HAP-1 (cell line): Measurements from ENCODE around the gene SPATS1.

ENCODE experiments used
- DNase-seq, 2 experiments: peaks; one replicate each; pipeline ENCODE4 v3.0.0-alpha.2; 2016 to 2020; ENCODE audit warnings: low spot score in 2 of 2
- H3K27me3 ChIP-seq: fragments of 250-450 bp; sonication (Bioruptor Pico); 2 replicates; pipeline ENCODE4 v1.5.1; 2020; ENCODE audit warnings: low read depth, mild to moderate bottlenecking, moderate library complexity
- H3K36me3 ChIP-seq: fragments of 250-450 bp; sonication (Bioruptor Pico); replicated peaks from 2 replicates; pipeline ENCODE4 v1.5.1; 2020; ENCODE audit warnings: mild to moderate bottlenecking
- H3K4me1 ChIP-seq: fragments of 250-450 bp; sonication (Bioruptor Pico); 2 replicates; pipeline ENCODE4 v1.5.1; 2020; ENCODE audit warnings: mild to moderate bottlenecking
- H3K4me3 ChIP-seq: fragments of 250-450 bp; sonication (Bioruptor Pico); 2 replicates; pipeline ENCODE4 v1.5.1; 2020; ENCODE audit warnings: mild to moderate bottlenecking, moderate library complexity
- H3K9me3 ChIP-seq: fragments of 250-450 bp; sonication (Bioruptor Pico); 2 replicates; pipeline ENCODE4 v1.5.1; 2020; ENCODE audit warnings: mild to moderate bottlenecking, moderate library complexity
- in situ Hi-C: fragments of 300-500 bp; cut with MboI; formaldehyde crosslinking; loops from 3 replicates; pipeline ENCODE4 v1.14.3; 2020; ENCODE audit warnings: low sequenced_read_pairs, inconsistent platforms, mixed read lengths

Gene SPATS1

DNA sequence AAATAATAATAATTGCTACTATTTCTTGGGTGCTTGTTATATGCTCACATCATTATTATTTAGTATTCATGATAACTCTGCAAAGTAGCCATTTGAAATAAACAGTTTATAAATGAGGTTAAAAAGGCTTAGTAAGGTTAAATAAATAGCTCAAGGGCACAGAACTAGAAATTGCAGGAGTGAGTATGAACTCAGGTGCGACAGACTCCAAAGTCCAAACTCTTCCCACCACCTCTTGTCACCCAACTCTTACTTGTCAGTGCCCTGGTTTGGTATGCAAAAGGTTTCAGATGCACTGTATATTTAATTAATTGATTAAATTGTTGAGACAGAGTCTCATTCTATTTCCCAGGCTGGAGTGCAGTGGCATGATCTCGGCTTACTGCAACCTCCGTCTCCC is 24.3 kb downstream of the SPATS1 start:
- Histone ChIP-seq H3K4me3 (no peak overlapping the region), H3K36me3 (no peaks in the 10 kb centered on the region), H3K4me1 (peaks cover 21% of the 10 kb centered on the region), H3K9me3 (no peaks in the 10 kb centered on the region), H3K27me3 (no peaks in the 10 kb centered on the region; the same call in 1 of the 2 replicates)
- in situ Hi-C loops: no loop called here
- no peak for DNase-seq

- H3K27me3 ChIP-seq: no peaks in the 10 kb centered on the region; the same call in 1 of the 2 replicates
- no peaks in the 10 kb centered on the region for H3K36me3 ChIP-seq
- in situ Hi-C loops: no loop called here
- H3K9me3 ChIP-seq: no peaks in the 10 kb centered on the region
- H3K4me1 ChIP-seq: peaks cover 12% of the 10 kb centered on the region
- no peak for DNase-seq
- H3K4me3 ChIP-seq: no peak overlapping the region
Measured at GRCh38 chr6:44367681-44368080, 25.2 kb downstream of the SPATS1 start.

GRCh38 chr6:44373051-44373450 is 30.6 kb downstream of the SPATS1 start:
- in situ Hi-C loops: no loop called here
- Histone ChIP-seq H3K36me3 (no peaks in the 10 kb centered on the region), H3K27me3 (no peaks in the 10 kb centered on the region), H3K9me3 (no peaks in the 10 kb centered on the region), H3K4me1 (peaks cover 12% of the 10 kb centered on the region), H3K4me3 (no peak overlapping the region)
- DNase-seq: no peak

GRCh38 chr6:44373787-44374186 is 31.3 kb downstream of the SPATS1 start:
- in situ Hi-C loops: no loop called here
- H3K4me1 ChIP-seq: peaks cover 12% of the 10 kb centered on the region
- H3K36me3 ChIP-seq: no peaks in the 10 kb centered on the region
- no peak overlapping the region for H3K4me3 ChIP-seq
- no peaks in the 10 kb centered on the region for H3K27me3 ChIP-seq
- no peaks in the 10 kb centered on the region for H3K9me3 ChIP-seq
- DNase-seq: no peak

- Histone ChIP-seq H3K9me3 (no peaks in the 10 kb centered on the region), H3K4me1 (peaks cover 12% of the 10 kb centered on the region), H3K36me3 (no peaks in the 10 kb centered on the region), H3K27me3 (no peaks in the 10 kb centered on the region), H3K4me3 (no peak overlapping the region)
- no peak for DNase-seq
- in situ Hi-C loops: no loop called here
Measured at GRCh38 chr6:44375071-44375470, 32.6 kb downstream of the SPATS1 start.

DNA sequence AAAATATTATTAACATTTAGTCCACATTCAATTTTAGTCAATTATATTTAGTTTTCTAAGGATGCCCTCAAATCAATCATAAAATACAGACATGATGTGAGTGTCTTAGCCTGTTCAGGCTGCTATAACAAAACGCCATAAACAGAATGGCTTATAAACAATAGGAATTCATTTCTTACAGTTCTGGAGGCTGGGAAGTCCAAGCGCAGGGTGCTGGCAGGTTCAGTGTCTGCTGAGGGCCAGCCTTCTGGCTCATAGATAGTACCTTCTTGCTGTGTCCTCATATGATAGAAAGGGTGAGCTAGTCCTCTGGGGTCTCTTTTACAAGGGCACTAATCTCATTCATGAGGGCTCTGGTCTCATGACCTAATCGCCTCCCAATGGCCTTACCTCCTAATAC is 35.0 kb downstream of the SPATS1 start:
- no peaks in the 10 kb centered on the region; the same call in 1 of the 2 replicates for H3K4me1 ChIP-seq
- no peaks in the 10 kb centered on the region for H3K9me3 ChIP-seq
- H3K36me3 ChIP-seq: no peaks in the 10 kb centered on the region
- no peaks in the 10 kb centered on the region for H3K27me3 ChIP-seq
- in situ Hi-C loops: no loop called here
- no peak for DNase-seq
- H3K4me3 ChIP-seq: no peak overlapping the region

DNA sequence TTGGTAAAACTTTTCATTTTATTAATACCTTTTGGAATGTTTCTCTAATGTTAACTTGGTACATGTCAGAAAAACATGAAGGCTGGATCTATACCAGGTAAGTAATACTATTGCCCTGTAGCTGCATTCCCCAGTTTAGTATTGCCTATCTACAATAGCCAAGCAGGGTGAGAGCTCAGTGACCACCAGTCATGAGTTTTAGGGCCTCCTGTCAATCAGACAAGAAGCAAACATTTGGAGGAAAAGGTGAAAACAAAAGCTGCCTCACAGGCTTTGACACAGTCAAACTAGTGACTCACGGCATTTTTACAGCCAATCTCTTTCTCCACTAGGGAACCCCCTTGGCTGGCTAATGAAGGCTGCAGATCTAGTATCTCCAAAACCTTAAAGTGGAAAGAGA is 35.5 kb downstream of the SPATS1 start:
- no peak for DNase-seq
- H3K27me3 ChIP-seq: no peaks in the 10 kb centered on the region
- no peaks in the 10 kb centered on the region; the same call in 1 of the 2 replicates for H3K4me1 ChIP-seq
- H3K9me3 ChIP-seq: no peaks in the 10 kb centered on the region
- H3K4me3 ChIP-seq: no peak overlapping the region
- in situ Hi-C loops: no loop called here
- no peaks in the 10 kb centered on the region for H3K36me3 ChIP-seq

DNA sequence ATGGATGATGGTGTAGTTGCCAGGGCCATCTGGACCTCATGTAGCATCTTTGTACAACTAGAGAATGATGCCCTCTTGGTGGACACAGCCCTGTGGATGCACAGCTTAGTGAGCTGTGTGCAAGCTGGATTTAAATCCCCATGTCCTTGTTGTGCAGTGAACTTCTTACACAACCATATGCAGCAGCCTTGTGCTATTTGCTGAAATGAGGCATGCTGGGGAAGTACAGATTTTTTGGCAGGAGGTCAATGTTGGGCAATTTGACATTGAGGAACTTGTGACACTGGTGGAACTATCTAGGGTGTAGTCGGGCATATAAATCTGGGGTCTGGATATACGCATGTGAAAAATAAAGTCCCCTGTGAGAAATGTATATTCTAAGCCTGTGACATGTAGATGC is 39.3 kb downstream of the SPATS1 start:
- H3K27me3 ChIP-seq: no peaks in the 10 kb centered on the region
- H3K4me1 ChIP-seq: peaks cover 3% of the 10 kb centered on the region
- no peaks in the 10 kb centered on the region for H3K9me3 ChIP-seq
- no peak for DNase-seq
- no peak overlapping the region for H3K4me3 ChIP-seq
- H3K36me3 ChIP-seq: no peaks in the 10 kb centered on the region
- in situ Hi-C loops: no loop called here

DNA sequence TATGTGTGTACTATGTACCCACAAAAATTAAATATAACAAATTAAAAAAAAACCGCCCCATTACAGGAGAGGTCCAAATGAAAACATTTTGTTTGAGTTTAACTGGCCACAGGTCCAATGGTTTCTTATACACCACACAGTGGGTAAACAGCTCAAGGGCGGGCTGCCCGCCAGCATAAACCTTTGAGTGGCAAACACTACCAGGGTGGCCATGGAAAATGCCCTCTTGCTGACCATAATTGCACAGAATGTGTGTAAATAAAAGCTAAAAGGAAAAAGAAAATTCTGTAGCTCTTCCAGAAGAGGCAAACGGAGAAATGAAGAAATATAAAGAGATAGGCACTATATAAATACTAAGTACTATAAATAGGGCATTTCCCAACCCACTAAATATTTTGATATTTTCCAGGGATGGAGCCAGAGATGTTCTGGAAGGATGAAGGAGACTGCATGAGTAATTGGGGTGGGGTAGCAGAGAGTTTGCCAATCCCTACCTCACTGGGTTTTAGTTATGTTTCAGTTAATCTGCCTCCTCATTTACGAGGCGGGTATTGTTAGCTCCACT is 44.0 kb downstream of the SPATS1 start:
- H3K36me3 ChIP-seq: peaks cover 4% of the 10 kb centered on the region
- H3K9me3 ChIP-seq: no peaks in the 10 kb centered on the region
- no peaks in the 10 kb centered on the region for H3K27me3 ChIP-seq
- peaks cover 15% of the 10 kb centered on the region for H3K4me1 ChIP-seq
- no peak for DNase-seq
- in situ Hi-C loops: no loop called here
- H3K4me3 ChIP-seq: peak overlapping the region; percentile 79

GRCh38 chr6:44386929-44387345 is 44.5 kb downstream of the SPATS1 start:
- DNase-seq: no peak
- H3K4me1 ChIP-seq: peaks cover 15% of the 10 kb centered on the region
- H3K9me3 ChIP-seq: no peaks in the 10 kb centered on the region
- H3K36me3 ChIP-seq: peaks cover 9% of the 10 kb centered on the region
- no peaks in the 10 kb centered on the region for H3K27me3 ChIP-seq
- in situ Hi-C loops: no loop called here
- H3K4me3 ChIP-seq: peak overlapping the region; percentile 79

- H3K27me3 ChIP-seq: no peaks in the 10 kb centered on the region
- peak within 1 kb of the TSS; percentile 79 for H3K4me3 ChIP-seq
- peaks cover 15% of the 10 kb centered on the region for H3K36me3 ChIP-seq
- H3K9me3 ChIP-seq: no peaks in the 10 kb centered on the region
- DNase-seq: peak; percentile 98
- peaks cover 15% of the 10 kb centered on the region for H3K4me1 ChIP-seq
- in situ Hi-C loops: no loop called here
Measured at GRCh38 chr6:44387346-44388134, 45.1 kb downstream of the SPATS1 start, which contains the start of gene CDC5L. TSS of gene CDC5L (plus strand) at chr6:44387706. CDS start at chr6:44387824, 118 bp downstream.

DNA sequence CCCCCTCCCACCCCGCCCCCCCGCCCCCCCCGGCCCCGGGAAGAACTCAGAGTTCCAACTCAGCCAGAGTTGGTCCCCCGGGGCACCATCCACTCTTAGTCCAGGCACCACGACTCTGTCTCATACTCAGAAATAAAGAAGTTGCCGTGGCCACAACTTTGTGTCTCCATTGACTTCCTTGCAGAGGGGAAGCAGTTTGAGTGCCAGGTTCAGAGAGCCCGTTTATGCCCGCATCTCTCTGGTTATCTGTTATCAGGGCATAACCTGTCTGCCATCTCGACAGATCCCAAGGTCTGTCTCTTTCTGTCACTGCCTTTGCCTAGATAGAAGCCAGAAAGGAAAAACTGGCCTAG is 45.7 kb downstream of the SPATS1 start:
- Histone ChIP-seq H3K27me3 (no peaks in the 10 kb centered on the region), H3K36me3 (peaks cover 20% of the 10 kb centered on the region), H3K4me3 (peak overlapping the region; percentile 79), H3K9me3 (no peaks in the 10 kb centered on the region), H3K4me1 (peaks cover 15% of the 10 kb centered on the region)
- in situ Hi-C loops: no loop called here
- no peak for DNase-seq

DNA sequence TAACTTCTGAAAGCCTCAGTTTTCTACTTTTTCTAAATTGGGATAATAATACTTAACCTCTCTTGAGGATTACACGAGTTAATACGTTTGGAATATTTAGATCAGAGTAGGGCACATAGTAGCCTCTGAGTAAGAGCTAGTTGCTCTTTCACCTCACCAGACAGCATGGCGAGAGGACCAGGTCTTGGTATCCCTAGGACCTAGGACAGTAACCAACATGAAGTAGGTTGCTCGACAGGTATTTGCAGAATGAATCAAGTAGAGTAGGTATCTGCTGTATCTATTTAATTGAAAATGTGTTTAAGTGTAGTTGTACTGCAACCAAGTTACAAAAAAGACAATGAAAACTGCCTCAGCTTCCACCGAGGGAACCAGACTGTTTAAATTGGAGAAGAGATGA is 46.4 kb downstream of the SPATS1 start:
- in situ Hi-C loops: no loop called here
- Histone ChIP-seq H3K4me3 (peak overlapping the region; percentile 79), H3K9me3 (no peaks in the 10 kb centered on the region), H3K36me3 (peaks cover 28% of the 10 kb centered on the region), H3K27me3 (no peaks in the 10 kb centered on the region), H3K4me1 (peaks cover 15% of the 10 kb centered on the region)
- DNase-seq: no peak

DNA sequence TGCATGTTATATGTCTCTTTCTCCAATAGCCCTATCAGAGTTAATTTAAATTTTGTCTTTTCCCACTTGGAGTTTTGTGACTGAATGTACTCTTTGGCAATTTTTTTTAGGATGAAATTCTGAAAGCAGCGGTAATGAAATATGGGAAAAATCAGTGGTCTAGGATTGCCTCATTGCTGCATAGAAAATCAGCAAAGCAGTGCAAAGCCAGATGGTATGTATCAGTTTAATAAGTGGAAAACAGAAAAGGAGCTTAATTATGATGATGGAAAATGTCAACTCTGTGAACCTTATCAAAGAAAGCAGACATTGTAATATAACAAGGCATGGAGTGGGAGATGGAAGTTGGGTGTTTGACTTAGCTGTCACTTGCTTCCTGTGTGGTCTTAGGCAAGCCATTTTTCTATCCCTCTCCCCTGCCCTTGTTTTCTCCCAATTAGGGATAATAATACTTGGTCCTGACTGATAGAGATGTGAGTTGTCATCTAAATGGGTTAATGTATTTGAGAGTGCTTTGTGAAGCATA is 47.8 kb downstream of the SPATS1 start:
- H3K4me1 ChIP-seq: peaks cover 15% of the 10 kb centered on the region
- in situ Hi-C loops: no loop called here
- H3K4me3 ChIP-seq: no peak overlapping the region
- H3K36me3 ChIP-seq: peaks cover 38% of the 10 kb centered on the region
- no peaks in the 10 kb centered on the region for H3K9me3 ChIP-seq
- no peaks in the 10 kb centered on the region for H3K27me3 ChIP-seq
- no peak for DNase-seq
